Liver (tissue), 9 donors: ENCODE measurements around the gene CCNYL1. TPM values are rescaled to one million over a fixed set of nuclear protein-coding genes. Genes with fewer than 3 reads are reported as not detected.

Experiments used
- DNase-seq: peaks from one replicate; pipeline ENCODE4 v3.0.0-alpha.2; 2017; ENCODE audit warnings: low spot score
- H3K27ac ChIP-seq, 2 donors: one replicate each; pipeline ENCODE4 v1.7.0; 2013; ENCODE audit warnings: inconsistent platforms in 2 of 2, low read length in 2 of 2, control low read depth in 1 of 2, low read depth in 1 of 2, mild to moderate bottlenecking in 1 of 2
- H3K27me3 ChIP-seq, 4 donors: one replicate each; pipeline versions ENCODE4 v1.6.1 to v1.7.0; 2013; ENCODE audit warnings: low read length in 3 of 4, inconsistent platforms in 1 of 4, mild to moderate bottlenecking in 1 of 4, moderate library complexity in 1 of 4; ENCODE audit not compliant: control insufficient read depth in 4 of 4, insufficient read depth in 4 of 4
- H3K36me3 ChIP-seq, 4 donors: one replicate each; pipeline versions ENCODE4 v1.6.1 to v1.7.0; 2013; ENCODE audit warnings: low read length in 3 of 4, mild to moderate bottlenecking in 3 of 4, low read depth in 1 of 4, moderate library complexity in 1 of 4; ENCODE audit not compliant: control insufficient read depth in 4 of 4, insufficient read depth in 3 of 4
- H3K4me1 ChIP-seq, 4 donors: one replicate each; pipeline versions ENCODE4 v1.6.1 to v1.7.0; 2013; ENCODE audit warnings: low read length in 3 of 4, mild to moderate bottlenecking in 3 of 4, moderate library complexity in 1 of 4; ENCODE audit not compliant: control insufficient read depth in 4 of 4, insufficient read depth in 4 of 4
- H3K4me3 ChIP-seq, 3 donors: one replicate each; pipeline versions ENCODE4 v1.6.1 to v1.7.0; 2013; ENCODE audit warnings: low read length in 3 of 3, control low read depth in 1 of 3, low read depth in 1 of 3, mild to moderate bottlenecking in 1 of 3
- H3K9ac ChIP-seq, 2 donors: one replicate each; pipeline ENCODE4 v1.7.0; 2013; ENCODE audit warnings: low read length in 2 of 2, mild to moderate bottlenecking in 2 of 2, moderate library complexity in 2 of 2, control low read depth in 1 of 2, low read depth in 1 of 2
- H3K9me3 ChIP-seq, 4 donors: one replicate each; pipeline versions ENCODE4 v1.6.1 to v1.7.0; 2013; ENCODE audit warnings: low read length in 3 of 4; ENCODE audit not compliant: control insufficient read depth in 4 of 4
- ATF3 ChIP-seq: IDR thresholded peaks from 2 replicates; pipeline ENCODE4 v1.6.1; 2016; ENCODE audit warnings: antibody characterized with exemption
- CTCF ChIP-seq: fragments of 150-350 bp; IDR thresholded peaks from 2 replicates; pipeline ENCODE4 v1.5.1; 2017; ENCODE audit warnings: improper control_type of control experiment, low read depth, low read length; ENCODE audit not compliant: missing input control
- EGR1 ChIP-seq, 2 donors: IDR thresholded peaks; 2 replicates each; pipeline ENCODE4 v1.6.1; 2016 to 2018; ENCODE audit warnings: antibody characterized with exemption in 2 of 2, low read depth in 2 of 2
- FOXA1 ChIP-seq: IDR thresholded peaks from 2 replicates; pipeline ENCODE4 v1.6.1; 2016; ENCODE audit warnings: antibody characterized with exemption
- GABPA ChIP-seq, 2 donors: IDR thresholded peaks in 1 of 2; conservative IDR thresholded peaks in 1 of 2; 2 replicates each; pipeline ENCODE4 v1.6.1; 2016; ENCODE audit warnings: antibody characterized with exemption in 2 of 2, mild to moderate bottlenecking in 1 of 2, moderate library complexity in 1 of 2
- HNF4A ChIP-seq, 2 donors: conservative IDR thresholded peaks; 2 replicates each; pipeline ENCODE4 v1.6.1; 2016; ENCODE audit warnings: antibody characterized with exemption in 2 of 2, mild to moderate bottlenecking in 2 of 2
- HNF4G ChIP-seq: IDR thresholded peaks from 2 replicates; pipeline ENCODE4 v1.6.1; 2016; ENCODE audit warnings: antibody characterized with exemption
- JUND ChIP-seq, 2 donors: IDR thresholded peaks; 2 replicates each; pipeline ENCODE4 v1.6.1; 2016; ENCODE audit warnings: antibody characterized with exemption in 2 of 2
- MAX ChIP-seq: IDR thresholded peaks from 2 replicates; pipeline ENCODE4 v1.6.1; 2016; ENCODE audit warnings: antibody characterized with exemption
- NR2F2 ChIP-seq: IDR thresholded peaks from 2 replicates; pipeline ENCODE4 v1.6.1; 2016; ENCODE audit warnings: antibody characterized with exemption
- REST ChIP-seq: IDR thresholded peaks from 2 replicates; pipeline ENCODE4 v1.6.1; 2016; ENCODE audit warnings: antibody characterized with exemption, mild to moderate bottlenecking
- RXRA ChIP-seq, 2 donors: IDR thresholded peaks; 2 replicates each; pipeline ENCODE4 v1.6.1; 2017 to 2018; ENCODE audit warnings: antibody characterized with exemption in 2 of 2, mild to moderate bottlenecking in 1 of 2
- SP1 ChIP-seq: IDR thresholded peaks from 2 replicates; pipeline ENCODE4 v1.6.1; 2018; ENCODE audit warnings: antibody characterized with exemption, mild to moderate bottlenecking
- TAF1 ChIP-seq: conservative IDR thresholded peaks from 2 replicates; pipeline ENCODE4 v1.6.1; 2016; ENCODE audit warnings: antibody characterized with exemption, mild to moderate bottlenecking
- YY1 ChIP-seq: IDR thresholded peaks from 2 replicates; pipeline ENCODE4 v1.6.1; 2016; ENCODE audit warnings: antibody characterized with exemption, mild to moderate bottlenecking
- ZBTB33 ChIP-seq: IDR thresholded peaks from 2 replicates; pipeline ENCODE4 v1.6.1; 2016; ENCODE audit warnings: antibody characterized with exemption
- WGBS: extraction: QIAGEN DNeasy Blood & Tissue Kit; methylation state at CpG from one replicate; pipeline ENCODE4 v1.1.7; 2013; 5-methylcytosine and 5-hydroxymethylcytosine counted together
- polyA plus RNA-seq, 2 donors: library from polyadenylated mRNA; stranded (reverse) in 1 of 2; unstranded in 1 of 2; fragments of 200-250 nt in 1 of 2; fragments of >200 nt in 1 of 2; fragmentation: Nextera tagmentation in 1 of 2; extraction: Ambion mirVana in 1 of 2; gene quantifications; one replicate each; pipeline versions ENCODE4 v1.2.1 to v1.2.3, GENCODE V29; 2013 to 2015
- total RNA-seq, 2 donors: library from RNA; depleted of rRNA; stranded (reverse); fragments of >200 nt; gene quantifications; one replicate each; pipeline ENCODE4 v1.2.3, GENCODE V29; 2014
- donor health status: healthy.
- donor health status: healthy.
- donor health status: healthy.
- donor health status: healthy.
- donor health status: healthy.

Gene CCNYL1
- total and polyA plus RNA-seq, 4 donors, result 5.8 to 9.3 (median 8.2) TPM

GRCh38 chr2:207698301-207698700 is 13.1 kb upstream of the CCNYL1 start:
- no peak for DNase-seq
- Histone ChIP-seq H3K27ac (no peak overlapping the region), H3K4me1 (no peaks in the 10 kb centered on the region), H3K27me3 (no peaks in the 10 kb centered on the region), H3K36me3 (no peaks in the 10 kb centered on the region), H3K9me3 (no peaks in the 10 kb centered on the region), H3K4me3 (no peak overlapping the region), H3K9ac (no peak overlapping the region)
- TF ChIP-seq FOXA1, result no peak
- no peak for TF ChIP-seq RXRA (IDR thresholded peaks at IDR 0.05)
- no peak for TF ChIP-seq ZBTB33
- no peak for TF ChIP-seq CTCF
- TF ChIP-seq HNF4A (conservative IDR thresholded peaks at IDR 0.05), result no peak
- TF ChIP-seq REST, result no peak
- TF ChIP-seq MAX, result no peak
- TF ChIP-seq EGR1 (IDR thresholded peaks at IDR 0.05; ENCODE audit: low read depth in 2 of 2), result no peak
- TF ChIP-seq TAF1, result no peak
- no peak for TF ChIP-seq ATF3
- no peak for TF ChIP-seq GABPA (IDR thresholded peaks at IDR 0.05 in 1 of 2, conservative IDR thresholded peaks at IDR 0.05 in 1 of 2)
- no peak for TF ChIP-seq JUND (IDR thresholded peaks at IDR 0.05)
- no peak for TF ChIP-seq NR2F2
- TF ChIP-seq HNF4G, result no peak
- TF ChIP-seq SP1, result no peak
- TF ChIP-seq YY1, result no peak
- WGBS, result 92% methylated on average over 5 of the region's 5 CpGs

GRCh38 chr2:207704078-207704477 is 7.4 kb upstream of the CCNYL1 start:
- no peak overlapping the region for H3K27ac ChIP-seq
- no peak for TF ChIP-seq JUND (IDR thresholded peaks at IDR 0.05)
- no peak for TF ChIP-seq TAF1
- no peak for TF ChIP-seq HNF4A (conservative IDR thresholded peaks at IDR 0.05)
- TF ChIP-seq EGR1 (IDR thresholded peaks at IDR 0.05; ENCODE audit: low read depth in 2 of 2), result no peak
- no peak for TF ChIP-seq SP1
- TF ChIP-seq REST, result no peak
- TF ChIP-seq ATF3, result no peak
- TF ChIP-seq HNF4G, result no peak
- TF ChIP-seq FOXA1, result no peak
- no peaks in the 10 kb centered on the region for H3K9me3 ChIP-seq
- H3K9ac ChIP-seq, result no peak overlapping the region
- no peak for DNase-seq
- H3K4me3 ChIP-seq, result no peak overlapping the region
- no peaks in the 10 kb centered on the region for H3K27me3 ChIP-seq
- 89% methylated on average over 3 of the region's 3 CpGs for WGBS
- no peaks in the 10 kb centered on the region for H3K4me1 ChIP-seq
- H3K36me3 ChIP-seq, result no peaks in the 10 kb centered on the region
